HepG2 (cell line): ENCODE data around the gene TECPR1.

Experiments
- KAT7 ChIP-seq: IDR thresholded peaks from 2 replicates; pipeline ENCODE4 v1.6.1; 2018; ENCODE audit warnings: borderline replicate concordance, missing compliant biosample characterization
- MTA1 ChIP-seq: sonication (generic); formaldehyde crosslinking; IDR thresholded peaks from 2 replicates; pipeline ENCODE4 v1.4.0; 2020; ENCODE audit warnings: missing genetic modification reagents, mild to moderate bottlenecking, borderline replicate concordance
- ZNF264 ChIP-seq: sonication (generic); formaldehyde crosslinking; IDR thresholded peaks from 2 replicates; pipeline ENCODE4 v1.4.0; 2020; ENCODE audit warnings: missing genetic modification reagents

- TF ChIP-seq ZNF264 (CRISPR knock-in tag) (no peak), MTA1 (CRISPR knock-in tag) (no peak), KAT7 (CRISPR knock-in tag) (no peak)
Measured at GRCh38 chr7:98241674-98242241, 10.3 kb downstream of the TECPR1 start.
